HL-60 (cell line): ENCODE measurements around the gene RPL26.

Source experiments
- GABPA ChIP-seq: IDR thresholded peaks from 2 replicates; pipeline ENCODE4 v1.6.1; 2012; ENCODE audit warnings: low read depth
- POLR2AphosphoS5 ChIP-seq: IDR thresholded peaks from 2 replicates; pipeline ENCODE4 v1.6.1; 2012; ENCODE audit warnings: low read depth
- SPI1 ChIP-seq: IDR thresholded peaks from 2 replicates; pipeline ENCODE4 v1.6.1; 2012; ENCODE audit warnings: low read depth, mild to moderate bottlenecking, borderline replicate concordance
- TF ChIP-seq, protein P1 (sequence below): IDR thresholded peaks from 2 replicates; pipeline ENCODE4 v1.6.1; 2012; ENCODE audit warnings: low read depth; ENCODE audit not compliant: insufficient replicate concordance
- TF ChIP-seq, protein P2 (sequence below): IDR thresholded peaks from one replicate; pipeline ENCODE4 v1.5.1; 2011; ENCODE audit warnings: low read length, control low read depth, inconsistent platforms; ENCODE audit not compliant: insufficient read depth

DNA sequence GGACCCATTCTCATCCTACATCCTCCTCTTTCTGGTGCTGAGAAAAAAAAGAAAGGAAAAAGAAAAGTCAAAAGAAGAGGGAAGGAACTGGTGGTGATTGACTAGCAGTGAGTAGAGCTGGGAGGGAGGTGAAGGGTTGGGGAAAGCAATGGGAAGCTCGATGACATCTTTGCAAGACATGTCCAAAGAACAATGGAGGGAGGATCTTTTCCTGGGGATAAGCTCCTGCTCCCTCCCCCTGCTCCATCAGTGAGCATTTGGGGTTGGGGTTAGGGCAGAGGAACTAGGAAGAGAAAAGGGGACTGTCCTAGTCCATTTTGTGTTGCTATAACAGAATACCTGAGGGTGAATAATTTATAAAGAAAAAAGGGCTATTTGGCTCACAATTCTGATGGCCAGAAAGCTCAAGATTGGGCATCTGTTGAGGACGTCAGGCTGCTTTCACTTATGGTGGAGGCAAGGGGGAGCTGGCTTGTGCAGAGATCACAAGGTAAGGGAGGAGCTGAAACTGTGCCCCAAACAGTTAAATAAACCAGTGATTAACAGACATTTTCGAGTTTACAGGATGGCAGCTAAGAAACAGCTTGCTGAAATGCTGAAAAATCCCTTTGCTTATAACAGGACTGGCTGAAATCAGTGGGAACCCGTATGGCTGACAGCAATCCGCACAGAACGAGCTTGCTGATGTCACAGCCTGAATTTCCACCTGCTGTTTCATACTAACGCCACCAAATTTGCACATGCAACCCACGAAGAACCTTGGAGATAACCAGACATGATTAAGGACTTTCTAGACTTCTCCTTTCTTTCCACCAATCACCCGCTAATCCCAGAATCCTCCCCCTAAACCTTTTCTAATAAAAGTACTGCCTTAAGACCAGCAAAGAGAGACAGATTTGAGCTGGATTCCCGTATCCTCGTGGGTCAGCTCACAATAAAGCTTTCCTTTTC lies 44.9 kb downstream of the RPL26 start:
- TF ChIP-seq, protein P1, sequence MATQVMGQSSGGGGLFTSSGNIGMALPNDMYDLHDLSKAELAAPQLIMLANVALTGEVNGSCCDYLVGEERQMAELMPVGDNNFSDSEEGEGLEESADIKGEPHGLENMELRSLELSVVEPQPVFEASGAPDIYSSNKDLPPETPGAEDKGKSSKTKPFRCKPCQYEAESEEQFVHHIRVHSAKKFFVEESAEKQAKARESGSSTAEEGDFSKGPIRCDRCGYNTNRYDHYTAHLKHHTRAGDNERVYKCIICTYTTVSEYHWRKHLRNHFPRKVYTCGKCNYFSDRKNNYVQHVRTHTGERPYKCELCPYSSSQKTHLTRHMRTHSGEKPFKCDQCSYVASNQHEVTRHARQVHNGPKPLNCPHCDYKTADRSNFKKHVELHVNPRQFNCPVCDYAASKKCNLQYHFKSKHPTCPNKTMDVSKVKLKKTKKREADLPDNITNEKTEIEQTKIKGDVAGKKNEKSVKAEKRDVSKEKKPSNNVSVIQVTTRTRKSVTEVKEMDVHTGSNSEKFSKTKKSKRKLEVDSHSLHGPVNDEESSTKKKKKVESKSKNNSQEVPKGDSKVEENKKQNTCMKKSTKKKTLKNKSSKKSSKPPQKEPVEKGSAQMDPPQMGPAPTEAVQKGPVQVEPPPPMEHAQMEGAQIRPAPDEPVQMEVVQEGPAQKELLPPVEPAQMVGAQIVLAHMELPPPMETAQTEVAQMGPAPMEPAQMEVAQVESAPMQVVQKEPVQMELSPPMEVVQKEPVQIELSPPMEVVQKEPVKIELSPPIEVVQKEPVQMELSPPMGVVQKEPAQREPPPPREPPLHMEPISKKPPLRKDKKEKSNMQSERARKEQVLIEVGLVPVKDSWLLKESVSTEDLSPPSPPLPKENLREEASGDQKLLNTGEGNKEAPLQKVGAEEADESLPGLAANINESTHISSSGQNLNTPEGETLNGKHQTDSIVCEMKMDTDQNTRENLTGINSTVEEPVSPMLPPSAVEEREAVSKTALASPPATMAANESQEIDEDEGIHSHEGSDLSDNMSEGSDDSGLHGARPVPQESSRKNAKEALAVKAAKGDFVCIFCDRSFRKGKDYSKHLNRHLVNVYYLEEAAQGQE, result no peak
- TF ChIP-seq, protein P2, sequence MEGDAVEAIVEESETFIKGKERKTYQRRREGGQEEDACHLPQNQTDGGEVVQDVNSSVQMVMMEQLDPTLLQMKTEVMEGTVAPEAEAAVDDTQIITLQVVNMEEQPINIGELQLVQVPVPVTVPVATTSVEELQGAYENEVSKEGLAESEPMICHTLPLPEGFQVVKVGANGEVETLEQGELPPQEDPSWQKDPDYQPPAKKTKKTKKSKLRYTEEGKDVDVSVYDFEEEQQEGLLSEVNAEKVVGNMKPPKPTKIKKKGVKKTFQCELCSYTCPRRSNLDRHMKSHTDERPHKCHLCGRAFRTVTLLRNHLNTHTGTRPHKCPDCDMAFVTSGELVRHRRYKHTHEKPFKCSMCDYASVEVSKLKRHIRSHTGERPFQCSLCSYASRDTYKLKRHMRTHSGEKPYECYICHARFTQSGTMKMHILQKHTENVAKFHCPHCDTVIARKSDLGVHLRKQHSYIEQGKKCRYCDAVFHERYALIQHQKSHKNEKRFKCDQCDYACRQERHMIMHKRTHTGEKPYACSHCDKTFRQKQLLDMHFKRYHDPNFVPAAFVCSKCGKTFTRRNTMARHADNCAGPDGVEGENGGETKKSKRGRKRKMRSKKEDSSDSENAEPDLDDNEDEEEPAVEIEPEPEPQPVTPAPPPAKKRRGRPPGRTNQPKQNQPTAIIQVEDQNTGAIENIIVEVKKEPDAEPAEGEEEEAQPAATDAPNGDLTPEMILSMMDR, result no peak
- TF ChIP-seq POLR2AphosphoS5 (no peak), GABPA (no peak), SPI1 (peak; percentile 55; the same call in 1 of the 2 replicates)
